IMR-90 (cell line): ENCODE data around the gene ASMTL. TPM values are rescaled to one million over a fixed set of nuclear protein-coding genes. Genes with fewer than 3 reads are reported as not detected.

Source experiments
- ATAC-seq: fragments of 200-7000 bp; cut with Tn5 transposase; 2 replicates; pipeline ENCODE4 v1.9.1; 2020; ENCODE audit warnings: low read depth, mild to moderate bottlenecking, moderate library complexity
- BruUV-seq: library from RNA; stranded (reverse); fragments of 400-500 nt; replicated peaks from 2 replicates; lab custom pipeline; 2021; lab: Mats Ljungman, UMichigan
- CTCF ChIA-PET: fragments of 300-600 bp; formaldehyde crosslinking; extraction: SDS; loops from one replicate; lab custom pipeline; 2021; ENCODE audit warnings: antibody characterized with exemption; lab: Yijun Ruan, JAX
- POLR2A ChIA-PET: fragments of 300-600 bp; sonication (Branson Sonifier 250); formaldehyde crosslinking; loops from one replicate; lab custom pipeline; 2022; ENCODE audit warnings: antibody characterized with exemption; ENCODE audit not compliant: unreplicated experiment; lab: Charles Lee
- DNase-seq: peaks from one replicate; pipeline ENCODE4 v3.0.0; 2013
- H2AFZ ChIP-seq: replicated peaks from 2 replicates; pipeline ENCODE3; 2013; ENCODE audit warnings: low read length, mild to moderate bottlenecking; ENCODE audit not compliant: poor library complexity
- H2AK5ac ChIP-seq: 2 replicates; pipeline ENCODE4 v1.6.1; 2013; ENCODE audit warnings: low read depth, low read length, inconsistent platforms
- H2AK9ac ChIP-seq: replicated peaks from 2 replicates; pipeline ENCODE3; 2013; ENCODE audit warnings: mild to moderate bottlenecking, low read depth, low read length, moderate library complexity; ENCODE audit not compliant: poor library complexity
- H2BK120ac ChIP-seq: 2 replicates; pipeline ENCODE4 v1.6.1; 2013; ENCODE audit warnings: low read depth, low read length, inconsistent platforms
- H2BK15ac ChIP-seq: 3 replicates; pipeline ENCODE4 v1.6.1; 2013; ENCODE audit warnings: low read depth, low read length, inconsistent platforms
- H2BK20ac ChIP-seq: 2 replicates; pipeline ENCODE4 v1.6.1; 2013; ENCODE audit warnings: low read depth, mild to moderate bottlenecking, inconsistent platforms, low read length, moderate library complexity
- H2BK5ac ChIP-seq: 2 replicates; pipeline ENCODE4 v1.6.1; 2013; ENCODE audit warnings: mild to moderate bottlenecking, low read depth, low read length, inconsistent platforms; ENCODE audit not compliant: poor library complexity, severe bottlenecking
- H3K14ac ChIP-seq: replicated peaks from 2 replicates; pipeline ENCODE4 v1.6.1; 2013; ENCODE audit warnings: low read depth, low read length, inconsistent platforms
- H3K18ac ChIP-seq: 2 replicates; pipeline ENCODE4 v1.6.1; 2013; ENCODE audit warnings: low read depth, low read length, control low read depth
- H3K23ac ChIP-seq: 2 replicates; pipeline ENCODE4 v1.6.1; 2013; ENCODE audit warnings: low read depth, low read length, inconsistent platforms
- H3K27ac ChIP-seq: 2 replicates; pipeline ENCODE4 v1.5.1; 2013; ENCODE audit warnings: mild to moderate bottlenecking, control low read depth, low read length; ENCODE audit not compliant: insufficient read depth
- H3K27me3 ChIP-seq: 2 replicates; pipeline ENCODE4 v1.6.1; 2013; ENCODE audit warnings: low read length; ENCODE audit not compliant: control insufficient read depth, insufficient read depth
- H3K36me3 ChIP-seq: 2 replicates; pipeline ENCODE4 v1.6.1; 2013; ENCODE audit warnings: low read length, mixed read lengths; ENCODE audit not compliant: control insufficient read depth, insufficient read depth
- H3K4ac ChIP-seq: 2 replicates; pipeline ENCODE4 v1.6.1; 2013; ENCODE audit warnings: low read depth, low read length, inconsistent platforms
- H3K4me1 ChIP-seq: 2 replicates; pipeline ENCODE4 v1.6.1; 2013; ENCODE audit warnings: low read length, mixed read lengths; ENCODE audit not compliant: control insufficient read depth, insufficient read depth
- H3K4me2 ChIP-seq: 2 replicates; pipeline ENCODE4 v1.6.1; 2013; ENCODE audit warnings: low read depth, mild to moderate bottlenecking, control low read depth, low read length, moderate library complexity
- H3K4me3 ChIP-seq: 2 replicates; pipeline ENCODE4 v1.5.1; 2013; ENCODE audit warnings: low read depth, mild to moderate bottlenecking, control low read depth, low read length, moderate library complexity; ENCODE audit not compliant: insufficient read depth
- H3K56ac ChIP-seq: 2 replicates; pipeline ENCODE4 v1.6.1; 2013; ENCODE audit warnings: low read length, inconsistent platforms; ENCODE audit not compliant: insufficient read depth; ENCODE audit errors: extremely low read depth
- H3K79me1 ChIP-seq, 2 experiments: 2 replicates each; pipeline ENCODE4 v1.6.1; 2013; ENCODE audit warnings: low read length in 2 of 2, inconsistent platforms in 1 of 2, low read depth in 1 of 2
- H3K9ac ChIP-seq: 2 replicates; pipeline ENCODE4 v1.6.1; 2013; ENCODE audit warnings: low read depth, low read length, control low read depth
- H3K9me1 ChIP-seq: 2 replicates; pipeline ENCODE4 v1.6.1; 2013; ENCODE audit warnings: low read length, inconsistent platforms; ENCODE audit not compliant: insufficient read depth
- H3K9me3 ChIP-seq: 2 replicates; pipeline ENCODE4 v1.6.1; 2013; ENCODE audit warnings: low read length; ENCODE audit not compliant: control insufficient read depth, insufficient read depth
- H4K20me1 ChIP-seq: 2 replicates; pipeline ENCODE4 v1.6.1; 2013; ENCODE audit warnings: low read length, inconsistent platforms; ENCODE audit not compliant: insufficient read depth
- H4K5ac ChIP-seq: 2 replicates; pipeline ENCODE4 v1.6.1; 2013; ENCODE audit warnings: mild to moderate bottlenecking, low read depth, low read length, control low read depth
- H4K8ac ChIP-seq, 2 experiments: 2 replicates each; pipeline ENCODE4 v1.6.1; 2013; ENCODE audit warnings: low read depth in 2 of 2, low read length in 2 of 2, control low read depth in 1 of 2, inconsistent platforms in 1 of 2
- H4K91ac ChIP-seq: 2 replicates; pipeline ENCODE4 v1.6.1; 2013; ENCODE audit warnings: low read depth, low read length, inconsistent platforms; ENCODE audit not compliant: insufficient read depth
- BHLHE40 ChIP-seq: fragments of 150-350 bp; IDR thresholded peaks from 2 replicates; pipeline ENCODE4 v1.6.1; 2016; ENCODE audit warnings: mild to moderate bottlenecking, low read depth, low read length
- CHD1 ChIP-seq: IDR thresholded peaks from 2 replicates; pipeline ENCODE4 v1.6.1; 2012; ENCODE audit warnings: low read depth, low read length, improper control_type of control experiment
- MAFK ChIP-seq: IDR thresholded peaks from 2 replicates; pipeline ENCODE4 v1.6.1; 2012; ENCODE audit warnings: low read depth, low read length, improper control_type of control experiment
- RAD21 ChIP-seq: IDR thresholded peaks from 2 replicates; pipeline ENCODE4 v1.6.1; 2012; ENCODE audit warnings: low read length, improper control_type of control experiment
- RCOR1 ChIP-seq: IDR thresholded peaks from 2 replicates; pipeline ENCODE4 v1.6.1; 2012; ENCODE audit warnings: mild to moderate bottlenecking, low read length, improper control_type of control experiment; ENCODE audit not compliant: insufficient replicate concordance
- WGBS, 2 experiments: methylation state at CpG; one replicate each; pipeline versions ENCODE4 v1.1.5 to v1.1.7; 2013; ENCODE audit warnings: missing lambda C conversion rate in 2 of 2; ENCODE audit not compliant: insufficient read length in 1 of 2; ENCODE audit errors: extremely low coverage in 2 of 2; 5-methylcytosine and 5-hydroxymethylcytosine counted together
- dilution Hi-C: fragments of 300-500 bp; cut with HindIII; formaldehyde crosslinking; loops from one replicate; pipeline ENCODE4 v1.14.3; 2018; ENCODE audit warnings: low sequenced_read_pairs; ENCODE audit not compliant: unreplicated experiment
- in situ Hi-C: fragments of 300-500 bp; cut with MboI; formaldehyde crosslinking; loops from 3 replicates; pipeline ENCODE4 v1.14.3; 2019; ENCODE audit warnings: low sequenced_read_pairs, inconsistent platforms, mixed read lengths
- intact Hi-C: fragments of 100-400 bp; cut with micrococcal nuclease; formaldehyde crosslinking; loops from 2 replicates; pipeline ENCODE4 v1.10.0; 2022
- polyA plus RNA-seq, 3 experiments: library from polyadenylated mRNA; depleted of rRNA; stranded (reverse); fragments of >200 nt; gene quantifications; 2 replicates each; pipeline ENCODE4 v1.2.3, GENCODE V29; 2012; ENCODE audit warnings: low replicate concordance in 1 of 3
- total RNA-seq: library from RNA; depleted of rRNA; stranded (reverse); fragments of >200 nt; gene quantifications from 2 replicates; pipeline ENCODE4 v1.2.3, GENCODE V29; 2012

Gene ASMTL
- total and polyA plus RNA-seq, 2 of the 4 experiments (the other 2 are of a cell fraction) = 13.4 to 33.4 TPM

GRCh38 chrX:1488141-1488540 is 35.4 kb upstream of the ASMTL start:
- no peak for ATAC-seq
- BruUV-seq = no TSS peak
- POLR2A ChIA-PET = no interaction called here

More at GRCh38 chrX:1488141-1488540, 35.4 kb upstream of the ASMTL start:
- Histone ChIP-seq H3K23ac (no peak overlapping the region), H3K27ac (no peak overlapping the region), H3K9me1 (no peaks in the 10 kb centered on the region), H3K9me3 (peaks cover 26% of the 10 kb centered on the region; the same call in 1 of the 2 replicates), H2AK5ac (no peak overlapping the region), H3K18ac (no peak overlapping the region), H3K36me3 (no peaks in the 10 kb centered on the region), H3K79me1 (no peaks in the 10 kb centered on the region), H4K20me1 (no peaks in the 10 kb centered on the region), H3K4me3 (no peak overlapping the region), H3K4me1 (no peaks in the 10 kb centered on the region), H3K56ac (no peak overlapping the region), H2BK20ac (no peak overlapping the region), H2BK5ac (no peak overlapping the region), H2BK15ac (no peak overlapping the region), H2BK120ac (no peak overlapping the region), H3K4me2 (no peak overlapping the region), H4K5ac (no peak overlapping the region), H2AK9ac (no peak overlapping the region), H3K4ac (no peak overlapping the region), H3K27me3 (no peaks in the 10 kb centered on the region), H4K8ac (no peak overlapping the region), H2AFZ (no peak overlapping the region), H3K9ac (no peak overlapping the region), H3K14ac (no peak overlapping the region), H4K91ac (no peak overlapping the region)
- TF ChIP-seq BHLHE40 = no peak
- TF ChIP-seq CHD1 = no peak
- no peak for TF ChIP-seq RCOR1
- no peak for TF ChIP-seq RAD21
- TF ChIP-seq MAFK = no peak
- dilution Hi-C loops (no loop called here), intact Hi-C loops (no loop called here), in situ Hi-C loops (no loop called here)
- WGBS, 2 experiments = 70% methylated on average over 2 of the region's 3 CpGs; no CpG with 5 or more reads in 1 of the 2 experiments
- no peak for DNase-seq
- CTCF ChIA-PET = no interaction called here
